ENCODE data around the gene COL4A1. TPM values are rescaled to one million over a fixed set of nuclear protein-coding genes. Genes with fewer than 3 reads are reported as not detected.

Gene COL4A1
- total RNA-seq, 2 donors from 2014 or later: 80.4 to 253 TPM

DNA sequence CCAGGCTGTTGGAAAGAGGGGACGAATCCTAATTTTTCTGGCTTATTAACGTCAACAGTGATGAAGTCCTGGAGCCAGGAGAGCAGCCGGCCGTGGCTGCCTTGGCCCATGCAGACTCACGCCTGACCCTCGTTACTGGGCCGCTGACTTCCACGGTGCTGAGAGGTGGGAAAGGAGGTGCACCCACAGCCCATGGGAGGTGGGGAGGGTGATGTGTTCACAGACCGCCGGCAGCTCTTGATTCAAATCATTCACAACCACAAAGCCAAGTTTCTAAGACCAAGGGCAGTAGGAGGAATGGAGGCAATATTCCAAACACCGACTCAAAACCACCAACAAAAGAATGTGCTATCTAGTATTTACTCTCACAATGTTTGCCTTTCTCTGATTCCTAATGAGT lies 24.4 kb upstream of the COL4A1 start:
- H3K27ac ChIP-seq: no peak overlapping the region
- H3K36me3 ChIP-seq (replicated peaks in 1 of 2; ENCODE audit: insufficient read depth in 1 of 2, low read depth in 2 of 2): no peaks in the 10 kb centered on the region
- no peak for TF ChIP-seq POLR2A (IDR thresholded peaks at IDR 0.05)
- no peak for TF ChIP-seq CTCF (IDR thresholded peaks at IDR 0.05)
- H3K4me3 ChIP-seq: no peak overlapping the region
- 43 to 44% methylated on average over 11 of the region's 11 CpGs for WGBS, 2 donors
- ATAC-seq: no peak
- peaks cover 10% of the 10 kb centered on the region for H3K4me1 ChIP-seq
- H3K27me3 ChIP-seq: no peaks in the 10 kb centered on the region
- H3K9me3 ChIP-seq: no peaks in the 10 kb centered on the region
- DNase-seq: no peak
- intact Hi-C loops (cut with DNase I): no loop called here

- intact Hi-C loops (cut with DNase I): no loop called here
- 82 to 93% methylated on average over 11 of the region's 11 CpGs for WGBS, 2 donors
- no peaks in the 10 kb centered on the region for H3K27me3 ChIP-seq
- H3K9me3 ChIP-seq: no peaks in the 10 kb centered on the region
- no peak for ATAC-seq
- DNase-seq: no peak
- H3K27ac ChIP-seq: no peak overlapping the region
- H3K36me3 ChIP-seq (replicated peaks in 1 of 2; ENCODE audit: insufficient read depth in 1 of 2, low read depth in 2 of 2): no peaks in the 10 kb centered on the region
- H3K4me3 ChIP-seq: no peak overlapping the region
- H3K4me1 ChIP-seq: peaks cover 14% of the 10 kb centered on the region
- TF ChIP-seq CTCF (IDR thresholded peaks at IDR 0.05) (no peak), POLR2A (IDR thresholded peaks at IDR 0.05) (no peak)
Measured at GRCh38 chr13:110330491-110331011, 23.6 kb upstream of the COL4A1 start.

DNA sequence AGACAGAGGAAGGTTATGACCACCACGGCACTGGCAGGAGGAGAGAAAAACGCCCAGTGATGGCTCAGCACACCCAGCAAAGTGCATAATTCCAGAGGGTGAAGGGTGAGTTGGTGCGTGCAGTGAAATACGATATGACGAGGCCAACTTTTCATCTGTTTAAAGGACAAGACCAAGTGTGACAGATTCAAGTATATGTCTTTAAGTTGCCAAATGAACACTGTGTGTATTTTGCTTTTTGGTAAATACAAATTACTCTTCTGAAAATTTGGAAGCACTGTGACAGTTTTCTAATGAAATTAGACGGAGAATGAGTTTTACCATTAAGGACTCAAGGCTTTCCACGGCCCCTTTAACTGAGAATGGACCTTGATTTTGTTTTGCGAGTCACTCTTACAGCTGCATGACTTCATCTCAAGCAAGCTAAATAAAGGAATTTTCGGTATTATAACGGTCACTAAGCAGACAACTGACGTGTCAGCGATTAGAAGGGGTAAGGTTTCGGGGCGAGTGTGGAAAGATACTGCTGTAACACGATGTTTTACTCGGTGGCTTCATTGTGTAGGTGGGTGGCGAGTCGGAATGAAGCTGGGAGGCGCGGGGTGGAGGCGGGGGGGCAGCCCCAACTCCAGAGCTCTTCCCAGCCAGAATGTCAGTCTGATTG lies 23.0 kb upstream of the COL4A1 start:
- no peak overlapping the region for H3K4me3 ChIP-seq
- ATAC-seq: no peak
- H3K27me3 ChIP-seq: no peaks in the 10 kb centered on the region
- H3K4me1 ChIP-seq: peaks cover 14% of the 10 kb centered on the region
- TF ChIP-seq POLR2A (IDR thresholded peaks at IDR 0.05): no peak
- no peak for TF ChIP-seq CTCF (IDR thresholded peaks at IDR 0.05)
- H3K9me3 ChIP-seq: no peaks in the 10 kb centered on the region
- no peaks in the 10 kb centered on the region for H3K36me3 ChIP-seq (replicated peaks in 1 of 2; ENCODE audit: insufficient read depth in 1 of 2, low read depth in 2 of 2)
- no peak for DNase-seq
- 82 to 83% methylated on average over 21 of the region's 21 CpGs for WGBS, 2 donors
- intact Hi-C loops (cut with DNase I): no loop called here
- no peak overlapping the region for H3K27ac ChIP-seq

GRCh38 chr13:110329258-110329657 lies 22.3 kb upstream of the COL4A1 start:
- no peaks in the 10 kb centered on the region for H3K36me3 ChIP-seq (replicated peaks in 1 of 2; ENCODE audit: insufficient read depth in 1 of 2, low read depth in 2 of 2)
- H3K9me3 ChIP-seq: no peaks in the 10 kb centered on the region
- no peak for TF ChIP-seq POLR2A (IDR thresholded peaks at IDR 0.05)
- TF ChIP-seq CTCF (IDR thresholded peaks at IDR 0.05): no peak
- no peak overlapping the region for H3K27ac ChIP-seq
- intact Hi-C loops (cut with DNase I): no loop called here
- WGBS, 2 donors: 68 to 80% methylated on average over 6 of the region's 6 CpGs
- no peak overlapping the region for H3K4me3 ChIP-seq
- peaks cover 14% of the 10 kb centered on the region for H3K4me1 ChIP-seq
- H3K27me3 ChIP-seq: no peaks in the 10 kb centered on the region
- ATAC-seq (no peak), DNase-seq (no peak)

DNA sequence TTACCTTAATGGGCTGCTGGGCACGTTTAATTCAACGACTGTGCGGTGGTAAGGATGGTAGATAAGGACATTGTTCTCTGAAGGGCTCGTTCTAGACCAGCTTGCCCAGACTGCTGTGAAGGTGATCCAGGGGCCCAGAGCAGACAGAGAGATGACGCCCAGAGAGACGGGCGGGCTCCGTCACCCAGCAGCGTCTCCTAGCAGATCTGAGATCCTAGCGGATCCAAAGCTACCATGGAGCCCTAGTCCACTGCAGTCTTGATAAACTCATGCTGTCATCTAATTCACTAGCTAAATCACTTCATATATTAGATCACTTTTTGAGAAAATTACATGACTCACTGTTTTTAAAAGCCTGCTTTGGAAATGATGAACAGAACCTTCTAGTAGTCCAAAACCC lies 21.6 kb upstream of the COL4A1 start:
- no peaks in the 10 kb centered on the region for H3K27me3 ChIP-seq
- H3K9me3 ChIP-seq: no peaks in the 10 kb centered on the region
- no peak overlapping the region for H3K4me3 ChIP-seq
- WGBS, 2 donors: 72 to 73% methylated on average over 10 of the region's 10 CpGs
- ATAC-seq (no peak), DNase-seq (no peak)
- H3K36me3 ChIP-seq (replicated peaks in 1 of 2; ENCODE audit: insufficient read depth in 1 of 2, low read depth in 2 of 2): no peaks in the 10 kb centered on the region
- H3K27ac ChIP-seq: no peak overlapping the region
- peaks cover 14% of the 10 kb centered on the region for H3K4me1 ChIP-seq
- intact Hi-C loops (cut with DNase I): no loop called here
- no peak for TF ChIP-seq CTCF (IDR thresholded peaks at IDR 0.05)
- TF ChIP-seq POLR2A (IDR thresholded peaks at IDR 0.05): no peak
